CD14-positive monocyte (primary cell): Measurements from ENCODE around the gene TMEM169. TPM values are rescaled to one million over a fixed set of nuclear protein-coding genes. Genes with fewer than 3 reads are reported as not detected.
"Not testable (repeated sequence)": the region's sequence is repeated elsewhere in the genome, so short reads cannot be mapped to it uniquely, and the experiment has no call there.

ENCODE experiments used
- DNase-seq, 3 donors: peaks; one replicate each; pipeline ENCODE4 v3.0.0-alpha.2; 2011 to 2022
- H2AFZ ChIP-seq: 2 replicates; pipeline ENCODE4 v1.6.0; 2012; ENCODE audit warnings: mild to moderate bottlenecking, low read depth, low read length, inconsistent platforms; ENCODE audit not compliant: insufficient read depth, poor library complexity, severe bottlenecking
- H3K27ac ChIP-seq, 2 donors: 1 replicate in 1 of 2; 2 replicates in 1 of 2; pipeline ENCODE4 v1.5.1; 2012 to 2013; ENCODE audit warnings: low read length in 2 of 2, control low read depth in 1 of 2, inconsistent platforms in 1 of 2, low read depth in 1 of 2, mild to moderate bottlenecking in 1 of 2
- H3K27me3 ChIP-seq, 2 donors: one replicate each; pipeline versions ENCODE4 v1.6.0 to v1.6.1; 2011 to 2013; ENCODE audit warnings: low read length in 2 of 2; ENCODE audit not compliant: control insufficient read depth in 2 of 2, insufficient read depth in 2 of 2
- H3K36me3 ChIP-seq, 2 donors: replicated peaks in 1 of 2; 1 replicate in 1 of 2; 2 replicates in 1 of 2; pipeline versions ENCODE4 v1.5.1 to v1.6.1; 2012 to 2013; ENCODE audit warnings: low read length in 2 of 2, control low read depth in 1 of 2, inconsistent platforms in 1 of 2, mild to moderate bottlenecking in 1 of 2; ENCODE audit not compliant: insufficient read depth in 2 of 2, control insufficient read depth in 1 of 2
- H3K4me1 ChIP-seq, 2 donors: 1 replicate in 1 of 2; 2 replicates in 1 of 2; pipeline versions ENCODE4 v1.5.1 to v1.6.1; 2012 to 2013; ENCODE audit warnings: low read length in 2 of 2, control low read depth in 1 of 2, inconsistent platforms in 1 of 2, mild to moderate bottlenecking in 1 of 2, moderate library complexity in 1 of 2; ENCODE audit not compliant: insufficient read depth in 2 of 2, control insufficient read depth in 1 of 2
- H3K4me2 ChIP-seq: replicated peaks from 2 replicates; pipeline ENCODE3; 2012; ENCODE audit warnings: low read length, moderate library complexity, mild to moderate bottlenecking; ENCODE audit not compliant: poor library complexity, severe bottlenecking; ENCODE audit errors: extremely low read depth
- H3K4me3 ChIP-seq, 3 experiments: fragments of 200-600 bp in 1 of 3; sonication (generic) in 1 of 3; replicated peaks in 1 of 3; 1 replicate in 2 of 3; 2 replicates in 1 of 3; pipeline ENCODE4 v1.5.1; 2011 to 2013; ENCODE audit warnings: low read length in 3 of 3, mild to moderate bottlenecking in 3 of 3, control low read depth in 2 of 3, low read depth in 2 of 3, inconsistent platforms in 1 of 3, moderate library complexity in 1 of 3
- H3K79me2 ChIP-seq: 2 replicates; pipeline ENCODE4 v1.6.0; 2012; ENCODE audit warnings: mild to moderate bottlenecking, control low read depth, inconsistent platforms, low read length, moderate library complexity; ENCODE audit not compliant: insufficient read depth
- H3K9ac ChIP-seq: 2 replicates; pipeline ENCODE4 v1.6.0; 2017; ENCODE audit warnings: low read length, mild to moderate bottlenecking; ENCODE audit not compliant: insufficient read depth, poor library complexity, severe bottlenecking
- H3K9me3 ChIP-seq, 2 donors: replicated peaks in 1 of 2; 1 replicate in 1 of 2; 2 replicates in 1 of 2; pipeline versions ENCODE4 v1.5.1 to v1.6.1; 2012 to 2013; ENCODE audit warnings: low read length in 2 of 2, control low read depth in 1 of 2; ENCODE audit not compliant: control insufficient read depth in 1 of 2, insufficient read depth in 1 of 2
- H4K20me1 ChIP-seq: 2 replicates; pipeline ENCODE4 v1.6.0; 2012; ENCODE audit warnings: mild to moderate bottlenecking, low read length, control low read depth, moderate library complexity; ENCODE audit not compliant: insufficient read depth
- H3K27ac Mint-ChIP-seq, 7 donors: one replicate each; pipeline ENCODE4 v1.8.0; 2020; ENCODE audit warnings: mild to moderate bottlenecking in 7 of 7, mixed read lengths in 7 of 7, moderate library complexity in 6 of 7, inconsistent platforms in 2 of 7
- H3K27me3 Mint-ChIP-seq, 3 donors: one replicate each; pipeline ENCODE4 v1.8.0; 2021 to 2022; ENCODE audit warnings: low read depth in 3 of 3, mild to moderate bottlenecking in 3 of 3, mixed read lengths in 3 of 3, moderate library complexity in 3 of 3, inconsistent platforms in 1 of 3
- H3K36me3 Mint-ChIP-seq, 2 donors: one replicate each; pipeline ENCODE4 v1.8.0; 2020; ENCODE audit warnings: mixed read lengths in 2 of 2, inconsistent platforms in 1 of 2, mild to moderate bottlenecking in 1 of 2
- H3K4me1 Mint-ChIP-seq: one replicate; pipeline ENCODE4 v1.8.0; 2020; ENCODE audit warnings: mild to moderate bottlenecking, mixed read lengths
- H3K4me3 Mint-ChIP-seq, 2 donors: one replicate each; pipeline ENCODE4 v1.8.0; 2020; ENCODE audit warnings: mild to moderate bottlenecking in 2 of 2, mixed read lengths in 2 of 2, moderate library complexity in 1 of 2
- H3K9me3 Mint-ChIP-seq, 7 donors: one replicate each; pipeline ENCODE4 v1.8.0; 2020 to 2022; ENCODE audit warnings: mixed read lengths in 7 of 7, mild to moderate bottlenecking in 6 of 7, moderate library complexity in 6 of 7, inconsistent platforms in 2 of 7
- WGBS: methylation state at CpG from one replicate; pipeline ENCODE4 v1.1.5; 2013; ENCODE audit warnings: missing lambda C conversion rate; ENCODE audit not compliant: insufficient coverage; 5-methylcytosine and 5-hydroxymethylcytosine counted together
- intact Hi-C, 2 donors: fragments of 100-400 bp; cut with micrococcal nuclease; formaldehyde crosslinking; loops; one replicate each; pipeline versions ENCODE4 v1.15.0 to v1.15.1; 2023
- polyA plus RNA-seq, 3 donors: library from polyadenylated mRNA; depleted of rRNA in 1 of 3; unstranded in 2 of 3; stranded (reverse) in 1 of 3; fragments of 300-500 nt in 2 of 3; fragments of >200 nt in 1 of 3; fragmentation: Illumina TruSeq in 2 of 3; gene quantifications; 1 replicate in 2 of 3; 2 replicates in 1 of 3; pipeline ENCODE4 v1.2.3, GENCODE V29; 2012 to 2021
- TF ChIP-seq, protein P1 (sequence below): fragments of 200-600 bp; IDR thresholded peaks from one replicate; pipeline ENCODE4 v1.8.0; 2022; ENCODE audit warnings: antibody characterized with exemption, mild to moderate bottlenecking

Gene TMEM169
- polyA plus RNA-seq, 3 donors, result 0.24 to 0.92 (median 0.74) TPM

DNA sequence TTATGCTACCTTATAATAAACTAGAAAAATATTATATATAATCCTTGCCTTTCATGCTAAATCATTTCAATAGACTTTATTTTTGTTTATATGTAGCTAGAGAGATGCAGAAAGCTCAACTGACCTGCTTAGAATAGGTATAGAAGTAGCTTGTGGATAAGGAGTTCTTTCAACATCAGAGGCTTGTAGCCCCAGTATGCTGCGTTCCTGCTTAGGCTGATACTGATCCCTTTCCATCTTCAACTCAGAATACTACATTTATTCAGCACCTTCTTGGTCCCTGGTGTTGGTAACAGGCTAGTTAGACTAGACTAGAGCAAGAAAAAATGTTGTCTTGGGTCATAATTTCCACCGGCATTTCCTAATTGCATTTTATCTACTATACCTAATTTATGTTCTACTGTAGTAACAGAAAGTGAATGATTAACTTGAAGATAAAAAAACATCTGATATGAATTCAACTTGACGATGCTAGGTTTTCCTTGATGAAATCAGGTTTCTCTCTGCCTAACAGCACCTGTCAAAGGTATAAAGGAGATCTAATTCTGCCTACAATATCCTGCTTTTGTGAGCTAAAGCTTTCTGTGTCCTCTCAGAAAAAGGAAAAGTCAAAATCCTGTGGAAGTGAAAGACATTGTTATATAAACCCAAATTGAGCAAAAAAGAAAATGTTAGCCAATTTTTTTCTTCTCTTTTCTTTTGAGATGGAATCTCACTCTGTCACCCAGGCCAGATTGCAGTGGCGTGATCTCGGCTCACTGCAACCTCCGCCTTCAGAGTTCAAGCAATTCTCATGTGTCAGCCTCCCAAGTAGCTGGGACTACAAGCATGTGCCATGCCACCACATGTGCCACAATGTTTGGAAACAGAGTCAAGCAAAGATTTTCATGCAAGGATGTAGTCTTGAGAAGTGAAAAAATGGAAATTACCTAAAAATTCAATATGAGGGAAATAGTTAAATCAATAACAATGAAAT lies 5.9 kb upstream of the TMEM169 start:
- intact Hi-C loops, result no loop called here
- Histone ChIP-seq H3K4me2 (no peak overlapping the region), H3K4me3 (no peak overlapping the region), H3K36me3 (peaks cover 0 to 10% of the 10 kb centered on the region in 2 donors), H3K27ac (no peak overlapping the region), H3K27me3 (no peaks in the 10 kb centered on the region), H2AFZ (no peak overlapping the region), H4K20me1 (no peaks in the 10 kb centered on the region), H3K9ac (no peak overlapping the region), H3K79me2 (peaks cover 17% of the 10 kb centered on the region), H3K9me3 (no peaks in the 10 kb centered on the region), H3K4me1 (peaks cover 17 to 25% of the 10 kb centered on the region in 2 donors)
- Mint-ChIP-seq H3K36me3 (peaks cover 25 to 30% of the 10 kb centered on the region in 2 donors), H3K9me3 (no peaks in the 10 kb centered on the region), H3K27ac (peak overlapping the region in 1 of 7 donors; percentile 59), H3K27me3 (peaks cover 0 to 5% (median 0%) of the 10 kb centered on the region in 3 donors), H3K4me3 (no peak overlapping the region), H3K4me1 (peaks cover 30% of the 10 kb centered on the region)
- DNase-seq, result no peak
- WGBS, result 94% methylated on average over 3 of the region's 6 CpGs
- TF ChIP-seq, protein P1, sequence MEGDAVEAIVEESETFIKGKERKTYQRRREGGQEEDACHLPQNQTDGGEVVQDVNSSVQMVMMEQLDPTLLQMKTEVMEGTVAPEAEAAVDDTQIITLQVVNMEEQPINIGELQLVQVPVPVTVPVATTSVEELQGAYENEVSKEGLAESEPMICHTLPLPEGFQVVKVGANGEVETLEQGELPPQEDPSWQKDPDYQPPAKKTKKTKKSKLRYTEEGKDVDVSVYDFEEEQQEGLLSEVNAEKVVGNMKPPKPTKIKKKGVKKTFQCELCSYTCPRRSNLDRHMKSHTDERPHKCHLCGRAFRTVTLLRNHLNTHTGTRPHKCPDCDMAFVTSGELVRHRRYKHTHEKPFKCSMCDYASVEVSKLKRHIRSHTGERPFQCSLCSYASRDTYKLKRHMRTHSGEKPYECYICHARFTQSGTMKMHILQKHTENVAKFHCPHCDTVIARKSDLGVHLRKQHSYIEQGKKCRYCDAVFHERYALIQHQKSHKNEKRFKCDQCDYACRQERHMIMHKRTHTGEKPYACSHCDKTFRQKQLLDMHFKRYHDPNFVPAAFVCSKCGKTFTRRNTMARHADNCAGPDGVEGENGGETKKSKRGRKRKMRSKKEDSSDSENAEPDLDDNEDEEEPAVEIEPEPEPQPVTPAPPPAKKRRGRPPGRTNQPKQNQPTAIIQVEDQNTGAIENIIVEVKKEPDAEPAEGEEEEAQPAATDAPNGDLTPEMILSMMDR, result no peak

DNA sequence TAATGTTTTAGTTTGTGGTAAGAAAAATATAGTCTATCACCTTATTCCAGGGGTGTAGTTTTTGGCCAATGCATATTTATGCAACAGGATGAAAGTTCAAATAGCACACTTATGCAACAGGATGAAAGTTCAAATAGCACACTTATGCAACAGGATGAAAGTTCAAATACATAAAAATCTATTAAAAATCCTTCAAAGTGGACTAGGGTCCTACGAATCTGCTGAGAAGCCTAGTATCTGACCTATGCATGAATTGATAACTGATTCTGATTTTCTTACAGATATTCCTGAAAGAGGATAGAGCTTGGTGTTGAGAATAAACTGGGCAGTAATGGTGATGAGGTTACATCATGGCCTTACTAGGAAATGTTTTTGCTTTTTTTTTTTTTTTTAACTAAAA lies 2.9 kb upstream of the TMEM169 start:
- Histone ChIP-seq H4K20me1 (no peaks in the 10 kb centered on the region), H3K9me3 (no peaks in the 10 kb centered on the region), H2AFZ (no peak overlapping the region), H3K9ac (peak overlapping the region; percentile 4), H3K36me3 (peaks cover 0 to 8% of the 10 kb centered on the region in 2 donors), H3K27me3 (no peaks in the 10 kb centered on the region), H3K4me3 (no peak overlapping the region), H3K27ac (peak overlapping the region in 1 of 2 donors; percentile 36), H3K79me2 (peaks cover 37% of the 10 kb centered on the region), H3K4me2 (peak overlapping the region; percentile 29), H3K4me1 (peaks cover 40 to 53% of the 10 kb centered on the region in 2 donors)
- no peaks in the 10 kb centered on the region for H3K9me3 Mint-ChIP-seq
- intact Hi-C loops, result no loop called here
- DNase-seq, result no peak
- peaks cover 0 to 4% (median 2%) of the 10 kb centered on the region in 3 donors for H3K27me3 Mint-ChIP-seq
- TF ChIP-seq, protein P1, result no peak
- H3K36me3 Mint-ChIP-seq, result peaks cover 14 to 17% of the 10 kb centered on the region in 2 donors
- peak overlapping the region in 2 of 7 donors; percentile 2 to 42 for H3K27ac Mint-ChIP-seq
- no CpG with 5 or more reads among the region's 1 CpG for WGBS
- H3K4me1 Mint-ChIP-seq, result peaks cover 52% of the 10 kb centered on the region
- no peak overlapping the region for H3K4me3 Mint-ChIP-seq

DNA sequence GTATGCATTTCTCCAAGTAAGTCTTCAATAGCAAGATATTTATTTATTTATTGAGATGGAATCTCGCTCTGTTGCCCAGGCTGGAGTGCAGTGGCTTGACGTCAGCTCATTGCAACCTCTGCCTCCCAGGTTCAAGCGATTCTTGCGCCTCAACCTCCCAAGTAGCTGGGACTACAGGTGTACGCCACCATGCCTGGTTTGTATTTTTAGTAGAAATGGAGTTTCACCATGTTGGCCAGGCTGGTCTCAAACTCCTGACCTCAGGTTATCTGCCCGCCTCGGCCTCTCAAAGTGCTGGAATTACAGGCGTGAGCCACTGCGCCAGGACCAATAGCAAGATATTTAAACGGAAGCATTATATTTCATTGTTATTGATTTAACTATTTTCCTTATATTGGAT lies 1.7 kb upstream of the TMEM169 start:
- peak overlapping the region in 1 of 7 donors; percentile 25 for H3K27ac Mint-ChIP-seq
- H3K4me2 ChIP-seq, H3K9ac ChIP-seq, intact Hi-C loops, H4K20me1 ChIP-seq, H3K36me3 Mint-ChIP-seq, H3K36me3 ChIP-seq, H3K9me3 ChIP-seq, H3K9me3 Mint-ChIP-seq, H3K4me3 ChIP-seq, DNase-seq, H3K27me3 ChIP-seq, H3K27me3 Mint-ChIP-seq, H3K4me3 Mint-ChIP-seq, H3K27ac ChIP-seq, H2AFZ ChIP-seq: not testable (repeated sequence)
- peaks cover 55% of the 10 kb centered on the region for H3K4me1 Mint-ChIP-seq
- WGBS, result 100% methylated on average over 5 of the region's 10 CpGs
- peaks cover 37% of the 10 kb centered on the region for H3K79me2 ChIP-seq
- H3K4me1 ChIP-seq, result peaks cover 40 to 59% of the 10 kb centered on the region in 2 donors
